ENCODE data around the gene EFCAB5.

DNA sequence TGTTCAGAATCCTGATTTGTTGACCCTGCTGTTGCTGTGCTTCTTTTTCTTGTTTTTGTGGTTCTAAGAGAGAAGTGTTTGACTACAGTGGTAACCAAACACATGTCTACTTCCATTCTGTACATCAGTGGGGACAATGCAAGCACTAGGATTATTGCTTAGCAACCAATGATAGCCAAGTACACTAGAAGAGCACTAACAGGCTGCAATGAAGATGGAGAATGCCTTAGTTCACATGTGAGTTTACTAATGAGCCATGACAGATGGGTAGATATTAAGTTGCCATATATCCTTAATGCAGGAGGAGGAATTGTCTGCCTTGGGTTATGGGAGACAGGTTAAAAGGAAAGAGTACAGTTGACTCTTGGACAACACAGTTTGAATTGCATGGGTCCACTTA lies 8.3 kb downstream of the EFCAB5 start:
- no peak for TF ChIP-seq EZH2 (IDR thresholded peaks at IDR 0.05; ENCODE audit: borderline replicate concordance, insufficient read depth, low read depth, low read length, poor library complexity, severe bottlenecking)
- TF ChIP-seq, protein P1, sequence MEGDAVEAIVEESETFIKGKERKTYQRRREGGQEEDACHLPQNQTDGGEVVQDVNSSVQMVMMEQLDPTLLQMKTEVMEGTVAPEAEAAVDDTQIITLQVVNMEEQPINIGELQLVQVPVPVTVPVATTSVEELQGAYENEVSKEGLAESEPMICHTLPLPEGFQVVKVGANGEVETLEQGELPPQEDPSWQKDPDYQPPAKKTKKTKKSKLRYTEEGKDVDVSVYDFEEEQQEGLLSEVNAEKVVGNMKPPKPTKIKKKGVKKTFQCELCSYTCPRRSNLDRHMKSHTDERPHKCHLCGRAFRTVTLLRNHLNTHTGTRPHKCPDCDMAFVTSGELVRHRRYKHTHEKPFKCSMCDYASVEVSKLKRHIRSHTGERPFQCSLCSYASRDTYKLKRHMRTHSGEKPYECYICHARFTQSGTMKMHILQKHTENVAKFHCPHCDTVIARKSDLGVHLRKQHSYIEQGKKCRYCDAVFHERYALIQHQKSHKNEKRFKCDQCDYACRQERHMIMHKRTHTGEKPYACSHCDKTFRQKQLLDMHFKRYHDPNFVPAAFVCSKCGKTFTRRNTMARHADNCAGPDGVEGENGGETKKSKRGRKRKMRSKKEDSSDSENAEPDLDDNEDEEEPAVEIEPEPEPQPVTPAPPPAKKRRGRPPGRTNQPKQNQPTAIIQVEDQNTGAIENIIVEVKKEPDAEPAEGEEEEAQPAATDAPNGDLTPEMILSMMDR (IDR thresholded peaks at IDR 0.05), result no peak
